ENCODE results near the gene NBEAL2. TPM values are rescaled to one million over a fixed set of nuclear protein-coding genes. Genes with fewer than 3 reads are reported as not detected.
A peak's percentile ranks its signal among the peaks of the same experiment; 100 is the strongest.
"Not testable (repeated sequence)": the region's sequence is repeated elsewhere in the genome, so short reads cannot be mapped to it uniquely, and the experiment has no call there.

Gene NBEAL2
- total and polyA plus RNA-seq, 5 experiments from 2014 or later: 0.89 to 46.0 (median 2.8) TPM

DNA sequence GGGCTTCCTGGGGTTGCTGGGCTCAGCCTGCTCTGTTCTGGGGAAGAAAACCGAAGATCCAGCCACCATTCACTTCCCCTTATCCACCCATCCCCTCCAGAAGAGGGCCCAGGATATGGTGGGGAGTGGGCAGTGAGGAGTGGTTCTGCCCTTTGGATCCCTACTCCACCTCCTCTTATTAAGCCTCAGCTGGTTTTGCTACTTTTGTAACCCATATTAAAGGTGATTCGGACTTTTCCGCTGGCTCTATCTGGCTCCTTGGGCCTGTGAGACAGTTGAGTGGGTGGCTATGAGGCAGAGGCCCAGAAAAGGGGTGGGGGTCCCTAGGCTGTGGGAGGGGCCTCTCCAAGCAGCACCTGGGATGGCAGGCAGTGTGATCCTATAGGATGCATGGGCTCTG, 33.8 kb downstream of the NBEAL2 start:
- POLR2A ChIA-PET: no interaction called here
- no peak for DNase-seq

DNA sequence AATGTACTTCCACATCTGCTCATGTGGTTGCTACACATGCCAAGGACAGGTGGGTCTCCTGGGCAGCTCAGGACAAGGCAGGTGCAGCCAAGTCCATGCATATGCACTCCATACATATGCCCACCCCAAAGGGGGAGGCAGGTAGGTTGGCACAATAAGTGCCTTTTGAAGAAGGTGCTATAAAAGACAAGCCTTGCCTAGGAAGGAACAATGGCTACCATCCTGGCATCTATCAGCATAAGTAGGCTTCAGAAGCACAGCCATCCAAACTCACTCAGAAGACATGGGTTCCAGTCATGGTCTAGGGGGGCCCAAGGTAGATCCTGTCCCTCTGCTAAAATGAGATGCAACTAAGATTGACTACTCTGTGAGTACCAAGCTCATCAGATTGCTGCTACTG, 34.6 kb downstream of the NBEAL2 start:
- POLR2A ChIA-PET: no interaction called here
- Mint-ChIP-seq H3K27ac (peak overlapping the region; percentile 31 to 87 (median 60)), H3K4me3 (no peak overlapping the region), H3K27me3 (no peaks in the 10 kb centered on the region), H3K4me1 (peaks cover 13 to 48% (median 35%) of the 10 kb centered on the region in 4 donors), H3K9me3 (no peaks in the 10 kb centered on the region), H3K36me3 (peaks cover 0 to 47% (median 0%) of the 10 kb centered on the region in 3 donors)
- ATAC-seq: no peak
- DNase-seq: no peak

More for the DNA sequence above, 33.8 kb downstream of the NBEAL2 start:
- H3K27me3 Mint-ChIP-seq: no peaks in the 10 kb centered on the region
- H3K27ac Mint-ChIP-seq: peak overlapping the region in 9 of 10 donors; percentile 36 to 89 (median 61)
- H3K4me1 Mint-ChIP-seq: peaks cover 9 to 44% (median 29%) of the 10 kb centered on the region in 4 donors
- H3K9me3 Mint-ChIP-seq: no peaks in the 10 kb centered on the region
- H3K4me3 Mint-ChIP-seq: peak overlapping the region in 1 of 10 donors; percentile 34
- ATAC-seq: no peak
- peaks cover 0 to 40% (median 0%) of the 10 kb centered on the region in 3 donors for H3K36me3 Mint-ChIP-seq

DNA sequence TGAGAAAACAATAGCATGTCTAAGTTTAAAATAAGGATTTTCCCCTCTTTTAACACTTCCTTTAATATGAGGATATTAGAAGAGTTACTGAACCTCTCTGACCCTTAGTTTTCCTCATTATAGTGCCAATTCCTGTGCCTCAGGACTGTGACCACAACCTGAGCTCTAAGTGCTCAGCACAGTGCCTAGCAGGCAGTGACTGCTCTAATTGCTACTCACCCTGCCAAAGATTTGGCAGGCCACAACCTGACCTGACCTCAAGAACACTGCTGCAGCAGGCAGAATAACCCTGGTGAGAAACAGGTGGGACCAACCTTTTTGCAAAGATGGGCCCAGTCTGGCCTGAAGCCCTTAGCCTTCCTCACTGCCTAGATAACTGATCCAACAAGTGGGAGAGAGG, 35.7 kb downstream of the NBEAL2 start:
- Mint-ChIP-seq H3K27ac (peak overlapping the region in 9 of 10 donors; percentile 31 to 83 (median 49)), H3K9me3 (no peaks in the 10 kb centered on the region), H3K27me3 (no peaks in the 10 kb centered on the region), H3K4me1 (peaks cover 19 to 57% (median 37%) of the 10 kb centered on the region in 4 donors), H3K36me3 (peaks cover 0 to 56% (median 0%) of the 10 kb centered on the region in 3 donors), H3K4me3 (no peak overlapping the region)
- ATAC-seq (no peak), DNase-seq (no peak)
- POLR2A ChIA-PET: no interaction called here

DNA sequence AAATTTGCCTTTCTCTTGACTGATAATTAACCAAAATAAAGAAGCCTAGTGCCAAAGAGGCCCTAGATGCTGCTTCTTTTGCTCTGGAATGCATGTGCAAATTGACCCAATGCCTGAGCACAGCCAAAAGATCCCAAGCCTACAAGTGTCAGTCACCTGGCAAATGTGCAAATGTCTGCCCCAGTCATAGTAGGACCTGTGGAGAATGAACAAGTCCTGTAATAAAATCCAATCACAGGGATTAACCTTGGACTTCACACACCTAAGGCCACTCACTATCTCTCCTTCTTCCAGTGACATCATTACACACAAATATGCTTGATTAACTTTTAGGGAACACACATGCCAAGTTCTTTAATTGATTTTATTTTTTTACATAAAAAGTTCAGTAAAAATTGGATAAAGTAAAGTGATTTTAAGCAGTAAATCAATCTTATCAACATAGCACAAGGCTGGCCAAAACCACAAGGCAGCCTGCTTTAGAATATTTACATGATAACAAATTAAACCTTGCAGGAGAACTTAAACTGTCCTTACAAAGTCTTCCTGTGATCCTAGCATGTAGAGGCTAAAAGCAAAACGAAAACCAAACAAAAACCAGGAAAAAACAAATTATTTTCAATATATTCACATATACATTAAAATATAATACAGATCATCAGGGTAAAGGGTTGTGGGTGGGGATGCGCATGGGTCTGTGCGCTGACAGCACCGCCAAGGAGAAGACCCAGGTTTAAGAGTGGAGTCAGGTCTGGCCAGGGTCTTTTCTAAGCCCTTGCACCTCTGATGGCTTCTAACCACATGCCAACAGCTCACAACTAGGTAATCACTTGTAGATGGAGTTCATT, 36.8 kb downstream of the NBEAL2 start:
- H3K4me1 Mint-ChIP-seq: peaks cover 19 to 63% (median 38%) of the 10 kb centered on the region in 4 donors
- no peaks in the 10 kb centered on the region for H3K27me3 Mint-ChIP-seq
- H3K9me3 Mint-ChIP-seq: no peaks in the 10 kb centered on the region
- DNase-seq: no peak
- peak overlapping the region in 2 of 10 donors; percentile 26 to 46 for H3K4me3 Mint-ChIP-seq
- peak overlapping the region in 9 of 10 donors; percentile 38 to 94 (median 84) for H3K27ac Mint-ChIP-seq
- peaks cover 0 to 59% (median 0%) of the 10 kb centered on the region in 3 donors for H3K36me3 Mint-ChIP-seq
- POLR2A ChIA-PET: no interaction called here
- ATAC-seq: no peak

DNA sequence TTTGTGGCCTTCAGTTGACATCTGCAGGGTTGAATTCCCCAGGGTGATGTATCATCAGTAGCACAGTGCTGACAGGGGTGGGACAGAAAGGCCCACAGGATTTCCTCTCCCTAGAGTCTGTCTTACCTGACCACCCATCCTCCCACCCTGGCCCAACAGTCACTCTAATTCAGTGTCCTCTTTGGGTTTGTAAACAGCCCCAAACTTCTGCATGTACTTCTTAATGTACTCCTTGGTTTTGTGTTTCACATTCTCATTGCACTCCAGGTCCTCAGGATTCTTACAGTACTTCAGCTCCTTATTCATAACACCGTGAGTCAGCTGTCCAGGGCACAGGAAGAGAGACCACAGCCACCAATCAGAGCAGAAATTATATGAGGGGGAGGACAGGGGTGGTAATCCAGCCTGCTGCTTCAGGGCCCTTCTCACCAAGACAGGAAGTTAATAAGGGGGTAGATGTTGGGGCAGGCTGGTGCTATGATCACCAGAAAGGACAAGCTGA, 37.5 kb downstream of the NBEAL2 start:
- Mint-ChIP-seq H3K27ac (peak overlapping the region; percentile 38 to 94 (median 86)), H3K9me3 (no peaks in the 10 kb centered on the region), H3K36me3 (peaks cover 0 to 59% (median 0%) of the 10 kb centered on the region in 3 donors), H3K27me3 (no peaks in the 10 kb centered on the region), H3K4me3 (peak overlapping the region in 7 of 10 donors; percentile 5 to 69 (median 36)), H3K4me1 (peaks cover 19 to 63% (median 39%) of the 10 kb centered on the region in 4 donors)
- DNase-seq: peak in 2 of 10 donors; percentile 27 to 28
- POLR2A ChIA-PET: no interaction called here
- ATAC-seq: peak; percentile 70

DNA sequence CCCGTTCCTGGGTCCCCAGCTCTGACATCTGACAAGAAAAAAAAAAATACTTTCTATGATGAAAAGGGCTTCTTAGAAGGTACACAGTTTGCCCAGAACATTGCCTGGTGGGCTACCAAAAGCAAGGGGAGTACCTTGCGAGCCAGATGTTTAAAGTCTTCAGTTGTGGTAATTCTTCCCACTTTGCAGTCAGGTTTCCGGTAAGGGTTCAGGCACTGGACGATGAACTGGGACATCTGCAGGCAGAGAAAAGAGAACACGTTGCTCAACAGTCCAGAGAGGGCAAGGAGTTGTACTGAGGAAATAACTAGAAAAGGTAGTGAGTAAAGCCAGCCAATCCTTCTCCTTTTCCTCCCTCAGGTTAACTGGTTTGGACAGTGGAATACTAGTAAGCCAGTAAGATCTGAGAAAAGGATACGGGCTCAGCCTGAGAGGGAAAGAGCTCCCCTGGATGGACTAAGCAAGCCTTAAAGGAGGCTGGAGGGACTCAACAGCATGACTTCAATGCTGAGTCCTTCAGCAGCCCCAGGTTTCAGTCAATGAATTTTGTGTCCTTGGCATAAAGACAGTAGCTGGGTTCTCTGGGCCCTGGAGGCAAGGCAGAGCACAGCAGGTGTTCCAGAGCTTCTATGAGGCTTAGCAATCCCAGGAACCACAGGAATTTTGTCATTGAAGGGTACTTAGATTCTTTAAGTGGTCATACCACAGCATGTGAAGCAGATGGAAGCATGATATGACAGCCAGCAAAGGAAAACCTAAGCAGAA, 38.2 kb downstream of the NBEAL2 start:
- no peak for DNase-seq
- H3K36me3 Mint-ChIP-seq: peaks cover 0 to 59% (median 0%) of the 10 kb centered on the region in 3 donors
- POLR2A ChIA-PET: interaction anchor here (0.6 kb wide), 2 partner anchors 48 to 60 kb away, joined by 3 to 5 read pairs; no protein-coding TSS in a partner anchor
- H3K4me1 Mint-ChIP-seq: peaks cover 19 to 65% (median 41%) of the 10 kb centered on the region in 4 donors
- H3K27ac Mint-ChIP-seq: peak overlapping the region; percentile 75 to 94 (median 86)
- H3K9me3 Mint-ChIP-seq: no peaks in the 10 kb centered on the region
- peak in 1 of 2 donors; percentile 22 for ATAC-seq
- peak overlapping the region in 5 of 10 donors; percentile 1 to 69 (median 46) for H3K4me3 Mint-ChIP-seq
- no peaks in the 10 kb centered on the region for H3K27me3 Mint-ChIP-seq

DNA sequence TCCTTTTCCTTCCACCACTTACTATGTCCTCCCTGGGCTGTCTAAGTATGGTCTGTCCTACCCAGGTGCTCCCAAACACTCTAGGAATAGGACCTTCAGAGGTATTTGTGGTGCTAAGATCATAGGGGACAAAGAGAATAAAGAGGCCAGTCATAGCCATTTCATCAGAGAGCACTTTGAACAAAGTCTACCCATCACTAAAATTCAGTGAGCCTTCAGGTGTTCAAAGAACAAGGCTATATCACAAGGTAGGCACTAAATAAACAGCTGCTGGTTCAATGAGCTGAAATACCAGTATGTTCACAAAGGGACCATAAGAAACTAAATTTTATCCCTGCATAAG, 38.8 kb downstream of the NBEAL2 start:
- no peak for DNase-seq
- Mint-ChIP-seq H3K4me3 (no peak overlapping the region), H3K36me3 (peaks cover 0 to 61% (median 0%) of the 10 kb centered on the region in 3 donors), H3K9me3 (no peaks in the 10 kb centered on the region), H3K27me3 (no peaks in the 10 kb centered on the region), H3K4me1 (peaks cover 19 to 66% (median 41%) of the 10 kb centered on the region in 4 donors), H3K27ac (peak overlapping the region; percentile 49 to 94 (median 84))
- ATAC-seq: no peak
- POLR2A ChIA-PET: no interaction called here

DNA sequence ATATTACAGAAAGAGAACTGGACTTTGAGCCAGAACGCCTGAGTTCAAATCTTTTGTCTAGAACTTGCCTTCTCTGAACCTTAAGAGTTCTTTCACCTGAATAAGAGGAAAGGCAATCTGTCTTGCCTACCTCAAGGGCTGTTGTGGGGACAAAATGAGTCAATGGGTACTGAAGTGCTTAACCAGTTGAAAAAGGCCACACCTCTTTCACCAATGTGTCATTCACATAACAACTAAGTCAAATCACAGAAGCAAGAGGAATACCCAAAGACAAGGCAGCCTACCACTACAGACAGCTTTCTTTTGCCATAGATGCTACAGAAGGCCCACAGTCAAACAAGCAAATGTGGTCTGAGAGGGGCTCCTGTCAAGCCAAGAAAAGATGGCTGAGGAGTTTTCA, 39.7 kb downstream of the NBEAL2 start:
- H3K9me3 Mint-ChIP-seq: no peaks in the 10 kb centered on the region
- no peaks in the 10 kb centered on the region for H3K27me3 Mint-ChIP-seq
- peaks cover 19 to 60% (median 41%) of the 10 kb centered on the region in 4 donors for H3K4me1 Mint-ChIP-seq
- ATAC-seq (peak in 1 of 2 donors; percentile 33), DNase-seq (no peak)
- peak overlapping the region in 1 of 10 donors; percentile 44 for H3K4me3 Mint-ChIP-seq
- H3K36me3 Mint-ChIP-seq: peaks cover 0 to 53% (median 0%) of the 10 kb centered on the region in 3 donors
- H3K27ac Mint-ChIP-seq: peak overlapping the region in 9 of 10 donors; percentile 7 to 87 (median 71)
- POLR2A ChIA-PET: no interaction called here

DNA sequence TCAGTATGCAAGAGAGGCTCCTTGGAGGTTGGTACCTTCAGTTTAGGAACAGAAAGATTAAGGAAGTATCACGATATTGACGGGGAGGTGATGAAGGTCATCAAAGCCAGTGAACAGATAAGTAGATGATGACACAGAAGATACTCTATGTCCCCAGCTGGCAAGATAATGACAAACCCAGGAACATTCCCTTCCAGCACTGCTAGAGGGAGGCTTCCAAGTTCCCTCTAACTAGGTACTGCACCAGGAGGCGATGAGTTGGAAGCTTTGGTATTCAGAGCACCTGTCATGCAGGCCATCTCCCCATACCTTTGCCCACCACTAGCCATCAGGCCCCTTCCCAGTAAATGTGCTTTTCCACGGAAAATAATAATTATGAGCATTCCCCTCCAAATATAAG, 40.8 kb downstream of the NBEAL2 start:
- Mint-ChIP-seq H3K4me1 (peaks cover 24 to 63% (median 50%) of the 10 kb centered on the region in 4 donors), H3K9me3 (no peaks in the 10 kb centered on the region), H3K4me3 (no peak overlapping the region), H3K27me3 (no peaks in the 10 kb centered on the region), H3K27ac (peak overlapping the region in 7 of 10 donors; percentile 10 to 87 (median 84)), H3K36me3 (peaks cover 0 to 47% (median 0%) of the 10 kb centered on the region in 3 donors)
- no peak for ATAC-seq
- no peak for DNase-seq
- POLR2A ChIA-PET: interaction anchor here (0.5 to 1.0 kb wide), 2 partner anchors 13 to 46 kb away, joined by 3 to 4 read pairs; no protein-coding TSS in a partner anchor

DNA sequence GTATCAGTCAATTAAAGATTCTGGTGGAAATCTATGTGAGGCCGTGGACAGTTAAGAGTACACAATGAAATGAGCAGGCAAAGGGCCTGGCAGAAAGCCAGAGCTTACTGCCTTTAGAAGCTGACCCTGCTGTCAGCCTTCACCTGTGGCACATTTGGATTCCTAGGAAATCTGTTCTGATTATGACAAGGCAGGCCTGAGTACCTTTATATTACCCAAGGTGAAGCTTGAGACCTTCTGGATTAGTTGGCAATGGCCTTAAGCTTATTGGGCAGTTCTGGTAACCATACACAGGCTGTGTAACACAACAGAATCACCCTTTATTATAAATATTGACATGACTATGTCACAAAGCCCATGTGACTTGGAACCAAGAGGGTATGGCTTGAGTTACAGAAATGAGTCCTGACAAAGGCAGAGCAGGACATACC, 43.2 kb downstream of the NBEAL2 start:
- DNase-seq (no peak), ATAC-seq (no peak)
- peaks cover 0 to 37% (median 7%) of the 10 kb centered on the region in 3 donors for H3K36me3 Mint-ChIP-seq
- no peaks in the 10 kb centered on the region for H3K9me3 Mint-ChIP-seq
- H3K4me3 Mint-ChIP-seq: no peak overlapping the region
- H3K27me3 Mint-ChIP-seq: no peaks in the 10 kb centered on the region
- peaks cover 26 to 51% (median 47%) of the 10 kb centered on the region in 4 donors for H3K4me1 Mint-ChIP-seq
- POLR2A ChIA-PET: interaction anchor here (0.7 to 1.2 kb wide), 2 partner anchors 65 to 275 kb away, joined by 3 to 4 read pairs; no protein-coding TSS in a partner anchor
- peak overlapping the region in 4 of 10 donors; percentile 29 to 67 (median 40) for H3K27ac Mint-ChIP-seq

DNA sequence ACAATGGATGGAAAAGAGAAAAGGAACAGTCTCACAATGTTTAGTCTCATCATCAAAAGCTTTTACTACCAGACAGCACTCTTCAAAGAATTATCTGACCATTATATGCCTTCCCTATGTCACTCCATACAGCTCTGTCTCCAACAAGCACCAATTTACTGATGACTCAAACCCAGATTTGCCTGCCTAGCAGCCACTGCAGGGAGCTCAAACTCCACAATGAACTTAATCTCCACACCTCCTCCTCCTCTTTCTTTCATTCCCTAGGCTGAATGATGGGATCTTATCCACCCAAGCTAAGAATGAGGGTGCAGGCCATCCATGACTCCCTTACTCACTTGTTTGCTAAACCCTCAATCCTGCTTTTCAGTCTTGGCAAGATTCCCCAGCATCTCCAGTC, 45.5 kb downstream of the NBEAL2 start:
- ATAC-seq: no peak

DNA sequence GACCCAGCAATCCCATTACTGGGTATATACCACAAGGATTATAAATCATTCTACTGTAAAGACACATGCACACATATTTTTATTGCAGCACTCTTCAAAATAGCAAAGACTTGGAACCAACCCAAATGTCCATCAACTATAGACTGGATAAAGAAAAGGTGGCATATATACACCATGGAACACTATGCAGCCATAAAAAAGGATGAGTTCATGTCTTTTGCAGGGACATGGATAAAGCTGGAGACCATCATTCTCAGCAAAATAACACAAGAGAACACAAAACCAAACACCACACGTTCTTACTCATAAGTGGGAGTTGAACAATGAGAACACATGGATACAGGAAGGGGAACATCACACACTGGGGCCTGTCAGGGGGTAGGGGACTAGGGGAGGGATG, 47.0 kb downstream of the NBEAL2 start:
- H3K27ac Mint-ChIP-seq: peak overlapping the region in 3 of 10 donors; percentile 25 to 68 (median 52)

More for the DNA sequence above, 45.5 kb downstream of the NBEAL2 start:
- peak overlapping the region in 6 of 10 donors; percentile 2 to 47 (median 10) for H3K27ac Mint-ChIP-seq
- H3K36me3 Mint-ChIP-seq: peaks cover 0 to 35% (median 11%) of the 10 kb centered on the region in 3 donors
- no peak for DNase-seq
- H3K27me3 Mint-ChIP-seq: no peaks in the 10 kb centered on the region
- POLR2A ChIA-PET: interaction anchor here (1.6 kb wide), 1 partner anchor 16 kb away, joined by 4 read pairs; no protein-coding TSS in a partner anchor
- H3K9me3 Mint-ChIP-seq: no peaks in the 10 kb centered on the region
- peaks cover 17 to 31% (median 27%) of the 10 kb centered on the region in 4 donors for H3K4me1 Mint-ChIP-seq
- no peak overlapping the region for H3K4me3 Mint-ChIP-seq

More for the DNA sequence above, 47.0 kb downstream of the NBEAL2 start:
- DNase-seq, H3K27me3 Mint-ChIP-seq, POLR2A ChIA-PET, ATAC-seq, H3K4me3 Mint-ChIP-seq, H3K9me3 Mint-ChIP-seq: not testable (repeated sequence)
- Mint-ChIP-seq H3K4me1 (peaks cover 20 to 34% (median 32%) of the 10 kb centered on the region in 4 donors), H3K36me3 (peaks cover 0 to 39% (median 11%) of the 10 kb centered on the region in 3 donors)

Measured in naive thymus-derived CD8-positive, alpha-beta T cell (primary cell).